Measurements from ENCODE around the gene POU5F1. TPM values are rescaled to one million over a fixed set of nuclear protein-coding genes. Genes with fewer than 3 reads are reported as not detected.

POU5F1 gene
- total and polyA plus RNA-seq, 9 of the 15 experiments (the other 6 are each of a cell fraction or from before 2014, with no cell fraction given) = 0.06 to 2.0 (median 0.10) TPM; not detected in 6

GRCh38 chr6:31131595-31131994 is 38.9 kb downstream of the POU5F1 start:
- DNase-seq (ENCODE audit: extremely low read depth in 1 of 4, low spot score in 3 of 4) = no peak
- Histone ChIP-seq H2AFZ (ENCODE audit: low read depth, low read length) (no peak overlapping the region), H3K4me2 (ENCODE audit: insufficient read depth, low read length) (no peak overlapping the region), H3K9ac (ENCODE audit: insufficient read depth in 1 of 2, low read depth in 2 of 2, low read length in 2 of 2) (no peak overlapping the region), H3K9me1 (ENCODE audit: control insufficient read depth, insufficient read depth, low read length) (no peaks in the 10 kb centered on the region), H3K27me3 (ENCODE audit: control insufficient read depth in 2 of 2, insufficient read depth in 2 of 2, low read length in 2 of 2) (peaks cover 20 to 53% of the 10 kb centered on the region in 2 experiments), H3K79me2 (ENCODE audit: control insufficient read depth, insufficient read depth, low read length) (no peaks in the 10 kb centered on the region), H3K27ac (ENCODE audit: extremely low read depth, low read depth, low read length) (no peak overlapping the region), H3K4me1 (replicated peaks in 1 of 2; ENCODE audit: control insufficient read depth in 2 of 2, insufficient read depth in 2 of 2, low read length in 2 of 2) (peaks cover 3 to 6% of the 10 kb centered on the region in 2 experiments; a peak in 4 of 5 replicates), H3K4me3 (no peak overlapping the region), H3K9me3 (replicated peaks; ENCODE audit: control insufficient read depth, insufficient read depth, low read depth, low read length) (no peaks in the 10 kb centered on the region), H4K20me1 (replicated peaks; ENCODE audit: control insufficient read depth, insufficient read depth, low read length) (peaks cover 7% of the 10 kb centered on the region; the same call in 1 of the 2 replicates), H3K36me3 (ENCODE audit: control insufficient read depth, insufficient read depth, low read length) (no peaks in the 10 kb centered on the region)
- no TSS peak for BruUV-seq (replicated peaks)
- ATAC-seq = no peak
- intact Hi-C loops (cut with micrococcal nuclease) = no loop called here
- no peak for FAIRE-seq
- in situ Hi-C loops (cut with MboI) = no loop called here
- WGBS (ENCODE audit: insufficient coverage, low coverage, missing lambda C conversion rate) = 11% methylated on average over 3 of the region's 3 CpGs
- POLR2A ChIA-PET = interaction anchor here (0.6 to 1.2 kb wide), 3 partner anchors 11 to 66 kb away, joined by 3 to 5 read pairs (median 4); partner anchors contain the start of gene TCF19
- CTCF ChIA-PET (ENCODE audit: low intra/inter-chr PET ratio) = interaction anchor here (0.6 kb wide), 1 partner anchor 21 kb away, joined by 3 read pairs; no protein-coding TSS in a partner anchor
- TF ChIP-seq SIN3B (IDR thresholded peaks at IDR 0.05; ENCODE audit: low read depth) (no peak), SOX6 (IDR thresholded peaks at IDR 0.05) (0 out of 2 replicates have a peak, but pooled peaks have one; percentile 33), YY1 (IDR thresholded peaks at IDR 0.05; ENCODE audit: borderline replicate concordance in 1 of 3, control insufficient read depth in 1 of 3, extremely low read depth in 1 of 3, insufficient read depth in 3 of 3, insufficient read length in 1 of 3, insufficient replicate concordance in 2 of 3, low read depth in 1 of 3, low read length in 2 of 3) (no peak), CHD7 (IDR thresholded peaks at IDR 0.05; ENCODE audit: low read depth, low read length) (no peak), CREB5 (CRISPR knock-in tag; IDR thresholded peaks at IDR 0.05) (no peak), NFATC3 (IDR thresholded peaks at IDR 0.05) (no peak), NR0B1 (IDR thresholded peaks at IDR 0.05; ENCODE audit: partially characterized antibody) (no peak)
